Measurements from ENCODE around the gene CCDC148.

CCDC148 gene

DNA sequence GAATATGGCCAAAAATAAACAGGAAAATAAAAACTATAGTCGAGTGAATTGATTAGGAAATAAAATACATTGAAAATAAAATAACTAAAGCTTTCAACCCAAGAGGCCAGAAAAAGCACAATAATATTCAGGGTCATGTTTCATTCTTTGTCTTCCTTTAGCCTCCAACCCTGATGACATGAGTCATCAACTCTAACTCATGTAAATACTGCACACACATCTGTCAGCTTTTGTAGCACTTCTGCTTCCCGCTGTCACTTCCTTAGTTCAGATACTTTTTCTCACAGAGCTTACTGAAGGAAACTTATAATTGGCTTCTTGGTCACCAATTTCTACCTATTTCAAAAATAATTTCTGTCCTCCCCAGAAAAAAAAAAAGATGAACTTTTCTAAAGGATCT lies 242.1 kb downstream of the CCDC148 start:
- Histone ChIP-seq H3K4me3 (ENCODE audit: severe bottlenecking) (no peak overlapping the region), H3K9me3 (ENCODE audit: severe bottlenecking) (no peaks in the 10 kb centered on the region), H3K4me1 (ENCODE audit: insufficient read depth, poor library complexity, severe bottlenecking) (no peaks in the 10 kb centered on the region), H3K27ac (ENCODE audit: poor library complexity, severe bottlenecking) (no peak overlapping the region), H3K27me3 (ENCODE audit: insufficient read depth, poor library complexity, severe bottlenecking) (no peaks in the 10 kb centered on the region), H3K36me3 (ENCODE audit: low read depth) (no peaks in the 10 kb centered on the region)
- ATAC-seq (ENCODE audit: low read depth) (peak; percentile 78; the same call in 2 of the 3 replicates), DNase-seq (ENCODE audit: low spot score) (no peak)
- TF ChIP-seq, protein P1, sequence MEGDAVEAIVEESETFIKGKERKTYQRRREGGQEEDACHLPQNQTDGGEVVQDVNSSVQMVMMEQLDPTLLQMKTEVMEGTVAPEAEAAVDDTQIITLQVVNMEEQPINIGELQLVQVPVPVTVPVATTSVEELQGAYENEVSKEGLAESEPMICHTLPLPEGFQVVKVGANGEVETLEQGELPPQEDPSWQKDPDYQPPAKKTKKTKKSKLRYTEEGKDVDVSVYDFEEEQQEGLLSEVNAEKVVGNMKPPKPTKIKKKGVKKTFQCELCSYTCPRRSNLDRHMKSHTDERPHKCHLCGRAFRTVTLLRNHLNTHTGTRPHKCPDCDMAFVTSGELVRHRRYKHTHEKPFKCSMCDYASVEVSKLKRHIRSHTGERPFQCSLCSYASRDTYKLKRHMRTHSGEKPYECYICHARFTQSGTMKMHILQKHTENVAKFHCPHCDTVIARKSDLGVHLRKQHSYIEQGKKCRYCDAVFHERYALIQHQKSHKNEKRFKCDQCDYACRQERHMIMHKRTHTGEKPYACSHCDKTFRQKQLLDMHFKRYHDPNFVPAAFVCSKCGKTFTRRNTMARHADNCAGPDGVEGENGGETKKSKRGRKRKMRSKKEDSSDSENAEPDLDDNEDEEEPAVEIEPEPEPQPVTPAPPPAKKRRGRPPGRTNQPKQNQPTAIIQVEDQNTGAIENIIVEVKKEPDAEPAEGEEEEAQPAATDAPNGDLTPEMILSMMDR (IDR thresholded peaks at IDR 0.05; ENCODE audit: poor library complexity, severe bottlenecking) = no peak

GRCh38 chr2:158213773-158214172 lies 242.8 kb downstream of the CCDC148 start:
- TF ChIP-seq, protein P1 (IDR thresholded peaks at IDR 0.05; ENCODE audit: poor library complexity, severe bottlenecking) = no peak
- DNase-seq (ENCODE audit: low spot score) (no peak), ATAC-seq (ENCODE audit: low read depth) (no peak)
- no peak overlapping the region for H3K27ac ChIP-seq (ENCODE audit: poor library complexity, severe bottlenecking)
- no peaks in the 10 kb centered on the region for H3K9me3 ChIP-seq (ENCODE audit: severe bottlenecking)
- H3K27me3 ChIP-seq (ENCODE audit: insufficient read depth, poor library complexity, severe bottlenecking) = no peaks in the 10 kb centered on the region
- H3K4me3 ChIP-seq (ENCODE audit: severe bottlenecking) = no peak overlapping the region
- no peaks in the 10 kb centered on the region for H3K36me3 ChIP-seq (ENCODE audit: low read depth)
- no peaks in the 10 kb centered on the region for H3K4me1 ChIP-seq (ENCODE audit: insufficient read depth, poor library complexity, severe bottlenecking)

DNA sequence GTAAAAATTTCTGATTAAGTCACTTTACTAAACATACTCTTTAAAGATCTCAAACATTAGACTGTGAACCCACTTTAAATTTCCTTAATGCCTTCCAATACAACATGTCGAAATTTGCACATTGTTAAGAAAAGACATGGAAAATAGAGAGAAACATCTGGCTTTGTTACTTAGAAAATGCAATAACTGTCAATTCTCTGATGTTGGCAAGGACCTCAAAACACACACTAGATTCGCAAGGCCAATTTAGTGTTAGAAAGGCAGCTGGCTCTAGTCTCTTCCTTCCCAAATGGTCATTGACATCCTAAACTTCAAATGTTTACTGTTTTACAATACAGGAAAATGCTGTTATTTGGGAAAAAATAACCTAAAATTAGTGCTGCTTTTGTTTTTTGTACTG lies 244.3 kb downstream of the CCDC148 start:
- TF ChIP-seq, protein P1 (IDR thresholded peaks at IDR 0.05; ENCODE audit: poor library complexity, severe bottlenecking) = no peak
- H3K27me3 ChIP-seq (ENCODE audit: insufficient read depth, poor library complexity, severe bottlenecking) = no peaks in the 10 kb centered on the region
- DNase-seq (ENCODE audit: low spot score) = no peak
- no peak overlapping the region for H3K27ac ChIP-seq (ENCODE audit: poor library complexity, severe bottlenecking)
- no peaks in the 10 kb centered on the region for H3K36me3 ChIP-seq (ENCODE audit: low read depth)
- no peak overlapping the region for H3K4me3 ChIP-seq (ENCODE audit: severe bottlenecking)
- H3K9me3 ChIP-seq (ENCODE audit: severe bottlenecking) = no peaks in the 10 kb centered on the region
- no peak for ATAC-seq (ENCODE audit: low read depth)
- H3K4me1 ChIP-seq (ENCODE audit: insufficient read depth, poor library complexity, severe bottlenecking) = no peaks in the 10 kb centered on the region

DNA sequence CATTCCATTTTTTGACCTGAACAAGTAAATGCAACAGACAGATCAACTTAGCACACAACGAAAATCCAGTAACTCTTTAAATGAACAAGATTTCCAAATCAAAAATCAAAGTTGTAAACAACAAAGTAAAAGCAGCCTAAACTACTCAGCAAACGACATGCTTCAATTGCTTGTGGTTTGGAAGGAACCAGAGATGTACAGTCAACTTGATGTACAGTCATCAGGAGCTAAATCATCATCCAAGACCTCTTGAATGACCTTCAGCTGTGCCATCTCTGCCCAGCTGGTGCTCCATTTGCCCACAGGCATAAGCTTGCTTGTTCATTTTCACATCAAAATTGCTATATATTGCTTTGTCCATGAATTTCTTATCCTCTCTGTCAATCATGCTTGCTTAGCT lies 245.1 kb downstream of the CCDC148 start:
- H3K4me1 ChIP-seq (ENCODE audit: insufficient read depth, poor library complexity, severe bottlenecking) = no peaks in the 10 kb centered on the region
- H3K27me3 ChIP-seq (ENCODE audit: insufficient read depth, poor library complexity, severe bottlenecking) = no peaks in the 10 kb centered on the region
- H3K4me3 ChIP-seq (ENCODE audit: severe bottlenecking) = no peak overlapping the region
- TF ChIP-seq, protein P1 (IDR thresholded peaks at IDR 0.05; ENCODE audit: poor library complexity, severe bottlenecking) = no peak
- ATAC-seq (ENCODE audit: low read depth) (no peak), DNase-seq (ENCODE audit: low spot score) (no peak)
- H3K27ac ChIP-seq (ENCODE audit: poor library complexity, severe bottlenecking) = no peak overlapping the region
- no peaks in the 10 kb centered on the region for H3K36me3 ChIP-seq (ENCODE audit: low read depth)
- H3K9me3 ChIP-seq (ENCODE audit: severe bottlenecking) = no peaks in the 10 kb centered on the region

GRCh38 chr2:158207354-158207753 lies 249.2 kb downstream of the CCDC148 start:
- Histone ChIP-seq H3K27me3 (ENCODE audit: insufficient read depth, poor library complexity, severe bottlenecking) (no peaks in the 10 kb centered on the region), H3K4me3 (ENCODE audit: severe bottlenecking) (no peak overlapping the region)

More at GRCh38 chr2:158207354-158207753, 249.2 kb downstream of the CCDC148 start:
- TF ChIP-seq, protein P1 (IDR thresholded peaks at IDR 0.05; ENCODE audit: poor library complexity, severe bottlenecking) = no peak
- Histone ChIP-seq H3K27ac (ENCODE audit: poor library complexity, severe bottlenecking) (no peak overlapping the region), H3K4me1 (ENCODE audit: insufficient read depth, poor library complexity, severe bottlenecking) (peaks cover 5% of the 10 kb centered on the region), H3K9me3 (ENCODE audit: severe bottlenecking) (no peaks in the 10 kb centered on the region), H3K36me3 (ENCODE audit: low read depth) (no peaks in the 10 kb centered on the region)
- no peak for ATAC-seq (ENCODE audit: low read depth)
- no peak for DNase-seq (ENCODE audit: low spot score)
